Activated CD4-positive, alpha-beta T cell treated with anti-CD3 and anti-CD28 coated beads, Interleukin-2, amount 50 U/mL, for 4 hours (primary cell): ENCODE results near the gene PCYT2.

ENCODE experiments used
- DNase-seq, 2 experiments: peaks; one replicate each; pipeline ENCODE4 v3.0.0-alpha.2; 2020

PCYT2 gene

DNA sequence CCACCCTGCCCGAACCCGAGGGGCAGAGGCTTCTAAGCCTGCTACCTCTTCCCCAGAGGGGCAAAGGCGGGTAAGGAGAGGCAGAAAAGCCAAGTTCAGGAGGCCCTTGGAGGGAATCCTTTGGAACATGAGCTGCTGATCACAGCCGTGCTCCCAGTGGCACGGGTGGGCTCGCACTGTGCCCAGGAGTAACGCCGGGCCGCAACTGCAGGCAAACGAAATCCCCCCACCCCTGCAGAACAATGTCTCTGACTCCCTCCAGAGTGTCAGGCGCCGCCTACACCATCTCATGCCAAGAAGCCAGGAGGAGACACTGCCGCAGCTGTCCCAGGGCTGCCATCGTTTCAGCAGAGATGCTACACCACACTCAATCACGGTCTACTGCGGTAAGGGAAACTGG is 59.8 kb downstream of the PCYT2 start:
- DNase-seq, result no peak
